Muscle layer of duodenum (tissue), 2 donors: ENCODE results near the gene RBM14.
"Not testable (repeated sequence)": the region's sequence is repeated elsewhere in the genome, so short reads cannot be mapped to it uniquely, and the experiment has no call there.

Experiments
- H3K27ac ChIP-seq: one replicate; pipeline ENCODE4 v1.7.0; 2013; ENCODE audit warnings: mild to moderate bottlenecking, low read length
- H3K27me3 ChIP-seq: one replicate; pipeline ENCODE4 v1.7.0; 2013; ENCODE audit warnings: low read depth, mild to moderate bottlenecking, control low read depth, low read length
- H3K36me3 ChIP-seq, 2 donors: one replicate each; pipeline ENCODE4 v1.7.0; 2013; ENCODE audit warnings: low read length in 2 of 2, control low read depth in 1 of 2, mild to moderate bottlenecking in 1 of 2; ENCODE audit not compliant: insufficient read depth in 2 of 2, control insufficient read depth in 1 of 2
- H3K4me1 ChIP-seq, 2 donors: one replicate each; pipeline ENCODE4 v1.7.0; 2013; ENCODE audit warnings: low read length in 2 of 2, mild to moderate bottlenecking in 2 of 2, control low read depth in 1 of 2, moderate library complexity in 1 of 2; ENCODE audit not compliant: insufficient read depth in 2 of 2, control insufficient read depth in 1 of 2
- H3K4me3 ChIP-seq, 2 donors: one replicate each; pipeline ENCODE4 v1.7.0; 2013; ENCODE audit warnings: low read length in 2 of 2, low read depth in 1 of 2, mild to moderate bottlenecking in 1 of 2
- H3K9me3 ChIP-seq, 2 donors: one replicate each; pipeline ENCODE4 v1.7.0; 2013; ENCODE audit warnings: low read length in 2 of 2, control low read depth in 1 of 2, mild to moderate bottlenecking in 1 of 2; ENCODE audit not compliant: control insufficient read depth in 1 of 2
- donor health status: healthy.

The RBM14 gene

GRCh38 chr11:66600631-66601233 lies 15.7 kb upstream of the RBM14 start:
- Histone ChIP-seq H3K36me3 (peaks cover 8 to 41% of the 10 kb centered on the region in 2 donors), H3K4me3 (no peak overlapping the region), H3K27ac (no peak overlapping the region), H3K9me3 (no peaks in the 10 kb centered on the region), H3K4me1 (peaks cover 0 to 17% of the 10 kb centered on the region in 2 donors), H3K27me3 (no peaks in the 10 kb centered on the region)

GRCh38 chr11:66603072-66603471 lies 13.4 kb upstream of the RBM14 start:
- peaks cover 8 to 48% of the 10 kb centered on the region in 2 donors for H3K36me3 ChIP-seq

GRCh38 chr11:66604155-66604554 lies 12.3 kb upstream of the RBM14 start:
- Histone ChIP-seq H3K4me1 (peaks cover 4 to 28% of the 10 kb centered on the region in 2 donors), H3K27me3 (no peaks in the 10 kb centered on the region), H3K9me3 (no peaks in the 10 kb centered on the region), H3K27ac (no peak overlapping the region), H3K4me3 (no peak overlapping the region), H3K36me3 (peaks cover 8 to 45% of the 10 kb centered on the region in 2 donors)

More at GRCh38 chr11:66603072-66603471, 13.4 kb upstream of the RBM14 start:
- H3K27ac ChIP-seq: no peak overlapping the region
- H3K27me3 ChIP-seq: no peaks in the 10 kb centered on the region
- H3K9me3 ChIP-seq: no peaks in the 10 kb centered on the region
- H3K4me3 ChIP-seq: no peak overlapping the region
- peaks cover 4 to 24% of the 10 kb centered on the region in 2 donors for H3K4me1 ChIP-seq

GRCh38 chr11:66606608-66607007 lies 9.8 kb upstream of the RBM14 start:
- peaks cover 4 to 28% of the 10 kb centered on the region in 2 donors for H3K4me1 ChIP-seq
- peaks cover 0 to 29% of the 10 kb centered on the region in 2 donors for H3K36me3 ChIP-seq
- peak overlapping the region; percentile 75 for H3K27ac ChIP-seq
- H3K27me3 ChIP-seq, H3K9me3 ChIP-seq, H3K4me3 ChIP-seq: not testable (repeated sequence)

GRCh38 chr11:66607126-66607834 lies 9.2 kb upstream of the RBM14 start:
- Histone ChIP-seq H3K9me3 (no peaks in the 10 kb centered on the region), H3K4me3 (no peak overlapping the region), H3K4me1 (peaks cover 4 to 21% of the 10 kb centered on the region in 2 donors), H3K27ac (peak overlapping the region; percentile 75), H3K36me3 (peaks cover 0 to 29% of the 10 kb centered on the region in 2 donors), H3K27me3 (no peaks in the 10 kb centered on the region)

- peaks cover 0 to 15% of the 10 kb centered on the region in 2 donors for H3K36me3 ChIP-seq
- no peak overlapping the region for H3K4me3 ChIP-seq
- H3K9me3 ChIP-seq: no peaks in the 10 kb centered on the region
- H3K27ac ChIP-seq: no peak overlapping the region
- H3K4me1 ChIP-seq: peaks cover 4 to 17% of the 10 kb centered on the region in 2 donors
- no peaks in the 10 kb centered on the region for H3K27me3 ChIP-seq
These were observed 6.5 kb upstream of the RBM14 start for GRCh38 chr11:66609721-66610617.

- Histone ChIP-seq H3K27me3 (no peaks in the 10 kb centered on the region), H3K4me1 (peaks cover under 1 to 16% of the 10 kb centered on the region in 2 donors), H3K36me3 (no peaks in the 10 kb centered on the region), H3K27ac (no peak overlapping the region), H3K9me3 (no peaks in the 10 kb centered on the region), H3K4me3 (no peak overlapping the region)
These were observed 4.0 kb upstream of the RBM14 start for GRCh38 chr11:66612458-66612857.

- H3K27ac ChIP-seq: no peak overlapping the region
- peaks cover 0 to 4% of the 10 kb centered on the region in 2 donors for H3K36me3 ChIP-seq
- H3K9me3 ChIP-seq: no peaks in the 10 kb centered on the region
- H3K27me3 ChIP-seq: no peaks in the 10 kb centered on the region
- no peak overlapping the region for H3K4me3 ChIP-seq
- peaks cover 10 to 19% of the 10 kb centered on the region in 2 donors for H3K4me1 ChIP-seq
These were observed 2.4 kb upstream of the RBM14 start for GRCh38 chr11:66614073-66614472.

- Histone ChIP-seq H3K9me3 (no peaks in the 10 kb centered on the region), H3K4me1 (peaks cover 10 to 38% of the 10 kb centered on the region in 2 donors), H3K4me3 (peak overlapping the region; percentile 86 to 91), H3K27me3 (no peaks in the 10 kb centered on the region), H3K27ac (peak overlapping the region; percentile 84), H3K36me3 (peaks cover 0 to 4% of the 10 kb centered on the region in 2 donors)
These were observed 865 bp downstream of the RBM14 start for GRCh38 chr11:66617155-66617834.

- Histone ChIP-seq H3K27me3 (no peaks in the 10 kb centered on the region), H3K36me3 (peaks cover under 1 to 4% of the 10 kb centered on the region in 2 donors), H3K4me1 (peaks cover 16 to 57% of the 10 kb centered on the region in 2 donors), H3K9me3 (no peaks in the 10 kb centered on the region), H3K4me3 (peak overlapping the region; percentile 86 to 91), H3K27ac (peak overlapping the region; percentile 84)
These were observed 2.7 kb downstream of the RBM14 start for GRCh38 chr11:66619080-66619554.
